ENCODE data around the gene TMEM88.

DNA sequence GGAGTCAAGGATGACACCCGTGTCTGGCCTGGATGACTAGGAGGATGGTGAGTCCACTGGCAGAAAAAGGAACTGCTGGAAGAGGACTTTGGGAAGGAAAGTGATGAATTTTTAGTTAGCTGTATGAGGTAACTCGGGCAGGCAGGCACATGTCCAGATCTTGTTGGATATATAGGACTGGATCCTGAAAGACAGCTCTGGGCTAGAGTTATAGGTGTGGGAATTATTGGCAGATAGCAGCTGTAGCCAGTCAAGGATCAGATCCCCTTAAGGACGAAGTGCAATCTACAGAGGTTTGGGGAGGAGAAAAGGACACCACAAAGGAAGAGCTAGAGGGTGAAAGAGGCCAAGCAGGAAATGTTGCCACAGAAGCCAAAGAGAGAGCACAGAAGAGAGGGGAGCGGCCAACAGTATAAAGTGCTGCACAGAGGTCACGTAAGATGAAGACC is 13.0 kb downstream of the TMEM88 start:
- TF ChIP-seq, protein P1, sequence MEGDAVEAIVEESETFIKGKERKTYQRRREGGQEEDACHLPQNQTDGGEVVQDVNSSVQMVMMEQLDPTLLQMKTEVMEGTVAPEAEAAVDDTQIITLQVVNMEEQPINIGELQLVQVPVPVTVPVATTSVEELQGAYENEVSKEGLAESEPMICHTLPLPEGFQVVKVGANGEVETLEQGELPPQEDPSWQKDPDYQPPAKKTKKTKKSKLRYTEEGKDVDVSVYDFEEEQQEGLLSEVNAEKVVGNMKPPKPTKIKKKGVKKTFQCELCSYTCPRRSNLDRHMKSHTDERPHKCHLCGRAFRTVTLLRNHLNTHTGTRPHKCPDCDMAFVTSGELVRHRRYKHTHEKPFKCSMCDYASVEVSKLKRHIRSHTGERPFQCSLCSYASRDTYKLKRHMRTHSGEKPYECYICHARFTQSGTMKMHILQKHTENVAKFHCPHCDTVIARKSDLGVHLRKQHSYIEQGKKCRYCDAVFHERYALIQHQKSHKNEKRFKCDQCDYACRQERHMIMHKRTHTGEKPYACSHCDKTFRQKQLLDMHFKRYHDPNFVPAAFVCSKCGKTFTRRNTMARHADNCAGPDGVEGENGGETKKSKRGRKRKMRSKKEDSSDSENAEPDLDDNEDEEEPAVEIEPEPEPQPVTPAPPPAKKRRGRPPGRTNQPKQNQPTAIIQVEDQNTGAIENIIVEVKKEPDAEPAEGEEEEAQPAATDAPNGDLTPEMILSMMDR (IDR thresholded peaks at IDR 0.05) = no peak
- TF ChIP-seq POLR2A (IDR thresholded peaks at IDR 0.05) = no peak
